ENCODE measurements around the gene RNF144A. TPM values are rescaled to one million over a fixed set of nuclear protein-coding genes. Genes with fewer than 3 reads are reported as not detected.
A peak's percentile ranks its signal among the peaks of the same experiment; 100 is the strongest.

The RNF144A gene
- total RNA-seq, 1 experiment from 2014 or later, result 10.6 TPM

DNA sequence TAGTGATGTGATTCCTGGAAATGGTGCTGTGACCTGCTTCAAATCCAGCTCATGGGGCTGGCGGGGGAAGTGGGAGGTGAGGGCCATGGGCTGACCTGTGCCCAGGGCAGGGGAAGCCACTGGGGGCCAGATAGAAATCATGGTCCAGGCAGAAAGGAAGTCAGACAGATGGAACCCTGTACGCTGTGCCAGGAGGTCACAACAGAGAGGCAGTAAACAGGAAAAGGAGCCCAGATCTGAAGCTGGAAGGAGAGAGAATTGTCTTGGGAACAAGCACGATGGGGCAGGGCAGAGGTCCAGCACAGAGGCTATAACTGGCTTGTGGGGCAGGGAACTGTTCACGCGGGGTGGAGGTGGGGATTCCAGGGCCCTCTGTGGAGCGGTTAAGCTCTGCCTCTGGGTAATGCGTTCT is 76.0 kb downstream of the RNF144A start:
- H2BK20ac ChIP-seq (ENCODE audit: low read depth, low read length, poor library complexity, severe bottlenecking), result no peak overlapping the region
- TF ChIP-seq, protein P1, sequence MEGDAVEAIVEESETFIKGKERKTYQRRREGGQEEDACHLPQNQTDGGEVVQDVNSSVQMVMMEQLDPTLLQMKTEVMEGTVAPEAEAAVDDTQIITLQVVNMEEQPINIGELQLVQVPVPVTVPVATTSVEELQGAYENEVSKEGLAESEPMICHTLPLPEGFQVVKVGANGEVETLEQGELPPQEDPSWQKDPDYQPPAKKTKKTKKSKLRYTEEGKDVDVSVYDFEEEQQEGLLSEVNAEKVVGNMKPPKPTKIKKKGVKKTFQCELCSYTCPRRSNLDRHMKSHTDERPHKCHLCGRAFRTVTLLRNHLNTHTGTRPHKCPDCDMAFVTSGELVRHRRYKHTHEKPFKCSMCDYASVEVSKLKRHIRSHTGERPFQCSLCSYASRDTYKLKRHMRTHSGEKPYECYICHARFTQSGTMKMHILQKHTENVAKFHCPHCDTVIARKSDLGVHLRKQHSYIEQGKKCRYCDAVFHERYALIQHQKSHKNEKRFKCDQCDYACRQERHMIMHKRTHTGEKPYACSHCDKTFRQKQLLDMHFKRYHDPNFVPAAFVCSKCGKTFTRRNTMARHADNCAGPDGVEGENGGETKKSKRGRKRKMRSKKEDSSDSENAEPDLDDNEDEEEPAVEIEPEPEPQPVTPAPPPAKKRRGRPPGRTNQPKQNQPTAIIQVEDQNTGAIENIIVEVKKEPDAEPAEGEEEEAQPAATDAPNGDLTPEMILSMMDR (conservative IDR thresholded peaks at IDR 0.05), result no peak
- H3K18ac ChIP-seq (ENCODE audit: insufficient read length, low read depth, low read length), result no peak overlapping the region
- no peak overlapping the region for H2BK120ac ChIP-seq (ENCODE audit: low read depth, low read length, poor library complexity, severe bottlenecking)
- Mint-ChIP-seq H3K27me3 (ENCODE audit: low read depth) (no peaks in the 10 kb centered on the region), H3K4me3 (no peak overlapping the region), H3K36me3 (ENCODE audit: insufficient read depth in 1 of 3, low read depth in 3 of 3) (peaks cover 9 to 23% (median 12%) of the 10 kb centered on the region in 3 experiments), H3K9me3 (peaks cover 7 to 9% of the 10 kb centered on the region in 2 experiments), H3K27ac (peak overlapping the region; percentile 16 to 68 (median 29); a peak in 4 of 7 replicates), H3K4me1 (peaks cover 10 to 13% of the 10 kb centered on the region in 2 experiments)
- no peaks in the 10 kb centered on the region for H3K4me1 ChIP-seq (ENCODE audit: insufficient read depth, low read length)
- no peak overlapping the region for H2AK5ac ChIP-seq (ENCODE audit: insufficient read length, low read length)
- no peak overlapping the region for H2BK15ac ChIP-seq (ENCODE audit: low read depth, low read length)
- no peak overlapping the region for H3K27ac ChIP-seq (ENCODE audit: insufficient read length, low read depth, low read length)
- no peak for DNase-seq
- no peak overlapping the region for H2BK5ac ChIP-seq (ENCODE audit: insufficient read length, low read length)
- no peak overlapping the region for H3K56ac ChIP-seq (ENCODE audit: insufficient read length, low read depth, low read length)
- 0 out of 2 replicates have a peak overlapping the region, but pooled peaks have one; percentile 42 for H3K14ac ChIP-seq (ENCODE audit: insufficient read depth, low read length)
- H3K79me1 ChIP-seq (ENCODE audit: insufficient read depth, low read depth, low read length, poor library complexity, severe bottlenecking), result no peaks in the 10 kb centered on the region
- H3K9ac ChIP-seq (ENCODE audit: extremely low read depth, insufficient read length, low read length), result no peak overlapping the region
- H3K23ac ChIP-seq (ENCODE audit: insufficient read length, low read depth, low read length), result no peak overlapping the region
- H4K8ac ChIP-seq (replicated peaks; ENCODE audit: insufficient read length, low read depth, low read length), result no peak overlapping the region
- H3K4ac ChIP-seq (ENCODE audit: low read depth, low read length), result no peak overlapping the region
- no peaks in the 10 kb centered on the region for H3K79me2 ChIP-seq (ENCODE audit: insufficient read depth, low read length)
- H3K23me2 ChIP-seq (ENCODE audit: insufficient read length, low read depth, low read length, poor library complexity, severe bottlenecking), result no peaks in the 10 kb centered on the region
- no peak overlapping the region for H4K91ac ChIP-seq (ENCODE audit: insufficient read length, low read depth, low read length)
- WGBS (ENCODE audit: extremely low coverage, insufficient read length, low lambda C conversion rate), result no CpG with 5 or more reads among the region's 7 CpGs
- no peak overlapping the region for H2BK12ac ChIP-seq (ENCODE audit: insufficient read length, low read depth, low read length)
- H3T11ph ChIP-seq (ENCODE audit: low read length), result no peak overlapping the region
- H4K5ac ChIP-seq (ENCODE audit: insufficient read length, low read depth, low read length), result no peak overlapping the region
- H3K27me3 ChIP-seq (ENCODE audit: insufficient read depth, low read length), result no peaks in the 10 kb centered on the region
- H4K20me1 ChIP-seq (ENCODE audit: control insufficient read depth, insufficient read depth, insufficient read length), result no peaks in the 10 kb centered on the region
- no peaks in the 10 kb centered on the region for H3K9me3 ChIP-seq (ENCODE audit: control insufficient read depth, low read depth, low read length)
- H2AFZ ChIP-seq (ENCODE audit: low read length), result no peak overlapping the region
- no peak overlapping the region for H3K4me2 ChIP-seq (ENCODE audit: insufficient read depth, insufficient read length, low read length)

Data from H9 (cell line).